Activated T-cell treated with anti-CD3 and anti-CD28 coated beads for 4 hours (primary cell): ENCODE measurements around the gene ZMIZ1.

Experiments used
- DNase-seq: peaks from one replicate; pipeline ENCODE4 v3.0.0-alpha.2; 2020

ZMIZ1 gene

DNA sequence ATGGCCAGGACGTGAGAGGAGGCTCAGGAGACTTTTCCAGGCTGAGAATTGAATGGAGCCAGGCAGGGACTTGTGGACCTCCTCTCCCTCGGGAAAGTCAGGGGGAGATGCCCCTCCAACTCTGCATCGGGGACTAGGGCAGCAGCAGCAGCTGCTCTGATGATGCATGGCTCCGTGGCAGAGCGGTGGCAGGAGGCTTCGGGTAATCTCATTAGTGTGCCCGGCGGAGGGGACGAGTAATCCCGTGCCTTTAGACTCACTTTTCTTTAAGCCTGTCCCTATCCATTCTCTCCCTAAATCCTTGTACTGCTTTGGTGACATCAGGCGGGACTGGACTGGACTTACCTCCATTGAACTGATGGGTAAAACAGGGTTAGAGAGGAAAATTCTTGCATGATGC, 75.1 kb downstream of the ZMIZ1 start:
- no peak for DNase-seq

DNA sequence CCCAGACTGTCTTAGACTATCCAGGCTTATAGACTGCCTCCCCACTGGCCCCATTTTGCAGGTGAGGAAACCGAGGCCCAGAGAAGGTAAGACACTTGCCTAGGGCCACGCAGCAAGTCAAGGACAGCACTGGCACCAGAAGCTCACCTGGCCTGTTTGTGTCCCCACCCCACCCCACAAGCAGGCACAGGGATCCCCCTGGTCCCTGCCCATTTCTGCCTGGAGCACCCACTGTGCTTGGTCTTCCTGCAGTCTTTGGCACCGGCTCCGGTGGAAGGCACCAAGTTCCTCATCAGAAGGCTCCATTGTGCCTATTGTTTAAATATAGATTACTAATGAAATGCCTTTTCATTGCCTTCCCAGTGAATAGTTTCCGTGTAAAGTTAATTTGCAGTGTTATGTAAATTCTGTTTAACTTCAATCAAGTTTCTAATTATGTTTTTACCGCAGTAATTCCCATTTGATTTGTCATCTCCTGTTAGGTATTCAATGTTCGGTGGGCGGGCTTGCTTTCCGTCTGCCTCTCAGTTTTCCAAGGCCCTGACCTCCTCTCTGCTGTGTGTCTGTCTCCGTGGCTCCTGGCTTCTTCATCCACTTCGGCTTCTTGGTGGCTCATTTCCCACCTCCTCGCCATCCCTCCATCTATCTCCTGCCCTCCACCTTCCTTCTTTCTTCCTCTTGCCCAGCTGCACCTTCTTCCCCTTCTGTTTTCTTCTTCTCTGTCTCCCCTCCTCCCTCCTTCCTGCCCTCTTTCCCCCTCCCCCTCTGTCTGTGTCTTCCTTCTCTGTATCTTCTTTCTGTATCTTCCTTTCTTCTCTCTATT, 75.8 kb downstream of the ZMIZ1 start:
- no peak for DNase-seq

DNA sequence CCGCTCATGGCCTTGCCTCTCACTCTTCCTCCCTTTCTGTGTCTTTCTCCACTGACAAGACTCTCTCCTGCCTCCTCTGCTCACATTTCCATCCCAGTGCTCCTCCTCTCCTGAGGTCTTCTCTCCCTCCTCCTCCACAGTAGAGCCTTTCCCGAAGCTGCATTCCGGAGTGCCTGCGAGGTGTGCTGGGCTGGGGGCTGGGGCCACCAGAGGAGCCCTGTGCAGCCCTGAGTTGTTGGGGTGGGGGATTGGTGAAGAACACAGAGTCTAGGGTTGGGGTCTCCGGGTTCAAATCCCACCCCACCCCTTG, 76.4 kb downstream of the ZMIZ1 start:
- DNase-seq, result no peak

DNA sequence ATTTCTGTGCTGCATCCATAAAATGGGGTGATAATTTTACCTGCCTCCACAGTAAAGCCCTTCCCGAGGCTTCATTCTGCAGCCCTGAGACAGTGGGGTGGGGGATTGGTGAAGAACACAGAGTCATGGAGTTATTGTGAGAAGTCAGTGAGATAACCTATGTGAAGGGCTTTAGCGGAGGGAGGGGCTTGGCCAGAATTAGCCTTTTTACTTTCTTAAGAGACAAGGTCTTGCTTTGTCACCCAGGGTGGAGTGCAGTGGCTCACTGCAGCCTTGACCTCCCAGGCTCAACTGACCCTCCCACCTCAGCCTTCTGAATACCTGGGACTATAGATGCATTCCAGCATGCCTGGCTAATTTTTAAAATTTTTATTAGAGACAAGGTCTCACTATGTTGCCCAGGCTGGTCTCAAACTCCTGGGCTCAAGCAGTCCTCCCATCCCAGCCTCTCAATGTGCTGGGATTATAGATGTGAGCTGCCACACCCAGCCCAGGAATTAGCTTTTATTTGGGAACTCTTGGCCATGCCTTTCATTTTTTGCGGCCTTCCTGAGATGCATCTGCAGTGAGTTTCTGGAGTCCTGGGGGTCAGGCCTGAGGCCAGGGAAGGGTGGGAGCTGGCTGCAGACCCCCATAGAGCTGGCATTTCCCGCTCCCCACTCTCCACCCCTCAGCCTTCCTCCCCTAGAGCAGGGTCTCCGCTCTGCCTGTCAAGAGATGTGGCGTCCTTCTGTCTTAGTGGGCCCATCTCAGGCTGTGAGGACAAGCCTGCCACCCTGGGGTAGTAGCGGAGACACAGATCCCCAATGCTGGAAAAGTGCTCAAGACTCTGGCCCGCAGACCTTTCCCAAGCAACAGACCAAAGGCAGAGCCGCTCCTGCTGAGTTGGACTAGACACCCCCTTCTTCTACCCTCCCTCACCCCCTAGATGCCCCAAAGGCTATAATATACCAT, 77.0 kb downstream of the ZMIZ1 start:
- DNase-seq, result no peak

DNA sequence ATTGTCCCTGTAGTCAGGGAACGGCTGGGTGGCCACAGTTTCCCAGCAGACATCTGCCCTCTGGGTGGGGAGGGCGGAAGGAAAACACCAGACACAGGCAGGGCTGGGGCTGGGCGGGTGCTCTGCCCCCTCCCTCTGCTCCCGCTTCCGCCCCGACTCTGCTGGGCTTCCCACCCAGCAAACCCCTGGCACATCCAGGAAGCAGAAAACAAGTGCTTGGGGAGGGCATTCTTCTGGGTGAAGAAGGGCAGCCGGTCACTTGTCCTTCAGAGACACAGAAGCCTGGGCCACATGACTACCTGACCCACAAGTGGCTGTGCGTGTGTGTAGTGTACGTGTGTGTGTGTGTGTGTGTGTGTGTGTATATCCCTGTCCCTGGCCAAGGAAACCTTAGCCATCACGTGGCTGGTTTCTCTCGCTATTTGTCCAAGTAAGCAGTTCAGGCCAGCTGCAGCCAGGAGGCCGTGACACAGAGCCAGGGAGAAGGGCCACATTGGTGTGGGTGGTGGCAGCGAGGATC, 77.9 kb downstream of the ZMIZ1 start:
- no peak for DNase-seq

DNA sequence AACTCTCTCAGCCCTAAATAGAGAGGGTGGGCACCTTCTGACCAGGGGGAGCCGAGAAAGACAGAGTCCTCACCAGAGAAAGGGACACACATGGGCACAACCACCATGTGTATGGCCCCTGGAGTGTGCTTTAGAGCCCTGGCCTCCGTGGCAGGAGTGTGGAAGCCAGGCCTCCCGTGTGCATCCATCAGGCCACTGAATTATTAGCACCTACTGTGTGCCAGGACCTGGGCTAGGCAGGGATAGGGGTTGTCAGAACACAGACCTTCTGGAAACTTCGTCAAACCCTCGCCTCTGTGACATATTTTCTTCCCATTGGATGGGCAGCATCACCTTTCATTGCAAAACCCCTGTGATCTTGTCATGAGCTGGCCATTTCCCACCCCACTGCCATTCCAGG, 78.5 kb downstream of the ZMIZ1 start:
- DNase-seq, result no peak

DNA sequence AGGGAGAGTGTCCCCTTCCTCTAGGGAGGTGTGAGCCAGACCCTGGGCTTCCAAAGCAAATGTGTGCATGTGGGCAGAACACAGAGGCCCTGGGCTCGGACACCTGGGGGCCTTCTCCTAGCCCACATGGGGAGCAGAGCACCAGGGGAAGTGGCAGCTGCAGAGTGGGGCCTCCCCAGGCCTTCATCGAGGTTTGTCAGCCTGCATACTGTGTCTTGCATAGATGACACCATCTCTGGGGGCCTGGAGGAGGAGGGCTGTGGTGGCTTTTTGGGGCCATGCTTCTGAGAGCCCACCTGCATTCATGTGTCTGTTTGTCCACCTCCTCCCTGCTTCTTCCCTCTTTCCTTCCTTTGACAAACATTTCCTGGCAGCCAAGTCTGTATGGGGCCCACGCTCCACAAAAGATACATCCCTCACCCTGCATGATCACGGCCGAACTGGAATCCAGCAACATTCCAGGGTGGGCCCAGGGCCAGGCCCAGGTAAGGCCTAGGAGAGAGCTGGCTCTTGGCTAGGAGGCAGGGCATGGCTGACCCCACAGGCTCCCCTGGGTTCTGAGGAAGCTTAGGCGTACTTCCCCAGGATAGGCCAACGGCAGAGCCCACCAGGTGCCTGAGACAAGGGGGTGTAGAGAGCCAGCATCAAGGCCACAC, 79.2 kb downstream of the ZMIZ1 start:
- DNase-seq, result no peak

DNA sequence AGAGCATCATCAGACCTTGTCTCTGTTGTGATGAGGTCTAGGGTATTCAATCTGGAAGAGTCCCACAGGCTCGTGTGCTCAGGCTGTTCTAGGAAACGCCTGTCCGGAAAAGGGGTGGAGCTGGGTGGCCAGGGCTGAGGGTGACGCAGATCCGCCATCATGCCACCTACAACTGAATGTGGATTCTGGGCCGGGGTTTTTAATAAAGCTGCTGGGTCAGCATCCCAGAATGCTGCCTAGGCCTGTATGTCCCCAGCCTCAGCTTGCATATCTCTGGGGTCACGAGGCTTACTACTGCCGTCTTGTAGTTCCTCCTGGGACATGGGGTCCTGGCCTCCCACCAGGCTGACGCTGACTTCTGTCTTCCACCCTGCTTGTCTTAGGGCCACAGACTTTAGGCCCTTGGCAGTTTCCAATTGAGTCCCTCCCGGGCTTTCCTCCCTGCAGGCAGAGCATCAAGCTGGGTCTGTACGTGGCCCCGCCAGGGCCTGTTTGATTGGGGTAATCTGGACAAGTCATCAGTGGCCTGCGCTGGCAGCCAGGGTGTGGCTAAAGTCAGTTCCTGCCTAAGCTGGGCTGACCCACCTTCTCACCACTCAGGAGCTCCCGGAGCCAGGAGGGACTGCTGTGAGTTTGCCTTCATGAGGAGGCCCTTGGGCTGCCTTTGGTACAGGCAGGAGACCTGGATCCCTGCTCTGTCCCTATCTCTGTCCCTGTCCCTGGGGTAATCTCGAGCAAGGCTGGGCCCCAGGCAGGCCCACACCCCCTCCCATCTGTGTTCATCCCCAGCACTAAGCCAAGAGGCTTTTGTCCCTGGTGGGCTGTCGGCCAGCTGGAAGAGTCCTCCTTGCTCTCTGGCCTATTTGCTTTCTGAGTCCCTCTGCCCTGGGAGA, 79.9 kb downstream of the ZMIZ1 start:
- no peak for DNase-seq

DNA sequence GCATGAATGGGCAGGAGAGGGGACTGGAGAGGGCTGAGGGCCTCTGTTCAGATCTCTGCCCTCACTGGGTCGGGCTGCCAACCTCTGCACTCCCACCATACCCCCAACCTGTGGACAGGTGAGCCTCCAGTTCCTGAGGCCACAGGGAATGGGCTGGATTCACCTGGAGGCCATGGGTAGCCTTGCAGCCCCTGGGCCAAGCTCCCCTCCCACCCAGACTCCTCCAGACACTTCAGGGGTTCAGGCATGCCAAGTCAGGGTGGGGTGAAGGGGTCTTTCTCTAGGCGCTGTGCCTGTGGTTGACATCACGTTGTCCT, 80.5 kb downstream of the ZMIZ1 start:
- DNase-seq, result no peak

DNA sequence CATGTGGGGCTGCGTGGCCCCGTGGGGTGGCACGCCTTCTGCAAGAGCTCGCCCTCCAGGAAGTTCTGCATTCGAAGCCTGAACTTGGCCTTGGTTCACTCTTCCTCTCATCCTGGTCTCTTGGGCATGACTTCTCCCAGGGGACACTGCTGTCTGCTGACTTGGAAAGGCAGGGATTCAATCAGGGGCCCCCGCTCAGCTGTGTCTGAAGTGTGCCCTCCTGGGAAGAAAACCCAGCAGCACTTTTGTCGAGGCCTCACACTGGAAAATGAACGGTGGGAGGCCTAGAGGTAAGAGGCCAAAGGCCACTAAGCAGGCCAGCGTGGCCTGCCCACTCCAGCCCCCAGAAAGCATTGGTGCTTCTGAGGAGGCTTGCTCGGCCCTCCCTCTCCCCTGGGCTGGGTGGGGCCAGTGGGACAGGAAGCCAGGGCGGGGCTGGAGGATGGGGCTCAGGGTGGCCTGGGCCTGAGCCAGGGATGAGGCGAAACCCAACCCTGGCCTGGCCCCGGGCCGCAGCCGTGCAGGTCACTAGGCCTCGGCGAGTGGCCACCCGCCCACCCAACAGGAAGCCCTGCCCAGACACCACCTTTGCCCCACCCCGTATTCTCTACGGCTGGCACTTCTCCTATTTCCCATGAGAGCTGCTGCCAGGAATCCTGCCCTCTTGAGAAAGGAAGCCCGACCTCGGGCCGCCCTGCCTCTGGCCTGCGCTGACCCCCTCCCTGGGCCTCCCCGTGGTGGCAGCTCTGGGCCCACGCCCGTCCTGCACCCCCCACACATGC, 81.1 kb downstream of the ZMIZ1 start:
- DNase-seq, result no peak

DNA sequence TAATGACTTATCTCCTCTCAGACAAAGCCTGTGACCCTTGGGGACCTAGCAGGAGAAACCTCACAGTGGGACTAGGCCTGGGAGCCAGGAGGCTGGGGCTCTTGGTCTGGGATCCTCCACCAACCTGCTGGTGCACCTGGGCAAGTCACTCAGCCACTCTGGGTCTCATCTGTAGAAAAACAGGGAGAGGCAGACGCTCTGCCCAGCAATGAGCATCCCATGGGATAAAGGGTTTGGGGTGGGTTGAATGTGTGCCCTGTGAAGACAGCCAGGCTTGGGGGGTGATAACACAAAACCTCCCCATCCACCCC, 81.6 kb downstream of the ZMIZ1 start:
- DNase-seq, result no peak

DNA sequence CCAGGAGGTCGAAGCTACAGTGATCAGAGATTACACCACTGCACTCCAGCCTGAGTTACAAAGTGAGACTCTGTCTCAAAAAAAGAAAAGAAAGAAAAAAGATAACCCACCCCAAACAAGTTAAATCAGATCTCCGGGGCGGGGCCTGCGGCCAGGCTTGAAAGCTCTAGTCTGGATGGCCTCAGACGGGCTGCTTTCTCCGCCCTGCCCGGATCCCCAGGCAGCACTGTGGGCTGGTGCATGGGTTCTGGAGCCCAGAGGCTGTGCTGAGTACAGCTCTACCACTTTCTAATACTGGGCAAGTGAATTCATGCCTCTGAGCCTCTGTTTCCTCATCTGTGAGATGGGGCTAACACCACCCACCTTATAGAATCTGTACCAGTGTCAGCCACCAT, 83.7 kb downstream of the ZMIZ1 start:
- DNase-seq, result no peak

DNA sequence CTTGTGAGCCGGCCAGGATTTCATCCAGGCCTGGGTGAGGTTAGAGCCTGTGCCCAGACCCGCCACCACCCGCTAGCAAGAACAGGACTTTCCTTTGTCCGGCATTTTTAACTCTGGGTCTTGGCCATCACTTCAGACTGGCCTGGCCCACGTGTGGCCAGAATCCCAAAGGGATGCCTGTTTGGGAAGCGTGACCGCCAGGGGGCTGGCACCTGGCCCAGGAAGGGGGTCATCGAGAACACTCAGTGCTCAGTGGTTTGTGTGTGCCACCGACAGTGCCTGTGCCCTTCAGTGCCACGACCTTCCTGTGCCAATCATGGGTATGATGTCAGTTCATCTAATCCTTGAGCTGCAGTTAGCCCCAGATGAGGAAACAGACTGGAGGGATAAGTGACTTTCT, 85.0 kb downstream of the ZMIZ1 start:
- DNase-seq, result no peak

DNA sequence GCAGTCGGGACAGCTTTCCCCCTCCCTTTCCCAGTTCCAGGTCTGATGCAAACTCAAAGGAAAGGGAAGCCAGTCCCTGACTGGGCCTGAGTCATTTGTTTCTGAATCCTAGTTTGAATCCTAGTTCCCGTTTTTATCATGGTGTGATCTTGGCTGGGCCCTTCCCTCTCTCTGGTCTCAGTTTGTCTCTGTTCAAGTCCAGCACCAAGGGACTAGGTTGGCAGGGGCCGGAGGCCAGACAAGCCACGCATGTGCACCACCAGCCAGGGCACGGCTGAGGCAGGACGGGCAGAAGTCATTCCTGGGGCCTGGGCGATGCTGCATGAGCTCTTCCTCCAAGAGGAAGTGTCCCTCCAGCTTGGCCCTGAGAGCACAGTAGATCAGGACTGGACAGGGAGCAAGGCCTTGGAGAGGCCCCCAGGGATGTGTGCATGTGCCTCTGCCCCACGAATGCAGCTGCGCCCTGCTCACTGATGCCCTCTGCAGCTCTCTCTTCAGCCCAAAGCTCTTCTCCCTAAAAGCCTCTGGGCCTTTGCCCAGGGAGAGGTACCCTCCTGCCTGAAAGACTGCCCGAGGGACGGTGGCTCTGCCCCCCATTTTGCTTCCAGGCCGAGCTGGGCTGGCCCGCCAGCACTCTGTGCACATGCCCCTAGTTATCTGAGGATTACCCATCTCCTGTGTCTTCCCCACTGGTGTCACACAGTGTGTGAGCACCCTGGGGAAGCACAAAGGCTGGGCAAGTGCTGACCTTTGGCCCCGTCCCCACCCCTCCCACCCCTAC, 86.7 kb downstream of the ZMIZ1 start:
- DNase-seq, result no peak

DNA sequence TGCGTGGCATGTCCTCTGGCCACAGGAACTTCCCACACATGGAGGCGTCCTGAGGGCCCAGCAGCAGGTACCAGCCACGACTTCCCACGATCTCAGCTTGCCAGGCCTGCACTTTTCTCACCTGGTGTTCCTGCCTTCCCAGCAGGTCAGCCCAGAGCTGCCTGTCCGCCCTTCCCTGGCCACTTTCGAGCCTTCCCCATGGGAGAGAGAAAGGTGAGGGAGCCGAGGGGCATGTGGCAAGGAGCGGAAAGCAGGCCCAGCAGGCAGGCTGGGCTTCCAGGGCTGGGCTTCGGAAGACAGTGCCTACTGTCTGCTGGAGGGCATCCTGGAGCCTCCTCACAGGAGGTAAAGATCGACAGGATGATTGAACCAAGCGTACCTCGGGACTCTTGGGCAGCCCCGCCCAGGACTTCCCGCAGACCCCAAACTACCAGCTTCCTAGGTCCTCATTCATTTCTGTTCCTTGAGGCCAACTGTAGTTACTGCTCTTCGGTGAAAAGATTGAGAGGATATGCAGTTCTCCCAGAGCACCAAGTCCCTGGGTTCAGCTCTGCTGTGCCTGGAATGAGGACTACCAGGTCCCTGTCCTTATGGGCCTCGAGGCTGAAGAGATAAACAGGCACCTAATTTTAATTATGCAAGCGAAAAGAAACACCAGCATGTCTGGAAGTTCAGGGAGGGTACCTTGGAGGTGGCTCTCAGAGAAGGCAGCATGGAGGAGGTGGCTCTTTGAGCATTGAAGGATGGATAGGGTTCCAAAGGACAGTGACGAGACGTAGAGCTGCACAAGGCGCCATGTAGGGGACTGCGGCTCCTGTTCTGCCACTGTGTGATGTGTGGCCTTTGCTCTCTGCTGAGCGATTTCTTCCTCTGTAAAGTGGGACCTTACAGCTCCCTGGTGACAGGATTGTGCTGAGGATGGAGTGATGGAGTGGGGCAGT, 87.8 kb downstream of the ZMIZ1 start:
- no peak for DNase-seq

DNA sequence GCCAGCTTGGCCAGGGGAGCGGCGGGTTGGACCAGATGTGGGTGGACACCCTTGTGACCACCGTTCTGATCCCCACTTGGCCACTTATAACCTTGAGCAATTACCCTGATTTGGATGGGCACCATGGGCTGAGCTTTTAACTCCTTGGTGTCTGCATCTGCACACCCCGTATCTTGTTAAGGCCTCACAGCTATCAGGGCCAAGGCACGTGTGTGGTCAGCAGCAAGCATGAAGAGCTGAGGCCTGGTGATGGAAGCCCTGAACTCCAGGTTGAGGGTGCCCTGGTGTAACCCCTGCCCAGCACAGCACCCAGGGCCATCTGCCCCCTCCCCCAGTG, 89.2 kb downstream of the ZMIZ1 start:
- DNase-seq, result no peak

DNA sequence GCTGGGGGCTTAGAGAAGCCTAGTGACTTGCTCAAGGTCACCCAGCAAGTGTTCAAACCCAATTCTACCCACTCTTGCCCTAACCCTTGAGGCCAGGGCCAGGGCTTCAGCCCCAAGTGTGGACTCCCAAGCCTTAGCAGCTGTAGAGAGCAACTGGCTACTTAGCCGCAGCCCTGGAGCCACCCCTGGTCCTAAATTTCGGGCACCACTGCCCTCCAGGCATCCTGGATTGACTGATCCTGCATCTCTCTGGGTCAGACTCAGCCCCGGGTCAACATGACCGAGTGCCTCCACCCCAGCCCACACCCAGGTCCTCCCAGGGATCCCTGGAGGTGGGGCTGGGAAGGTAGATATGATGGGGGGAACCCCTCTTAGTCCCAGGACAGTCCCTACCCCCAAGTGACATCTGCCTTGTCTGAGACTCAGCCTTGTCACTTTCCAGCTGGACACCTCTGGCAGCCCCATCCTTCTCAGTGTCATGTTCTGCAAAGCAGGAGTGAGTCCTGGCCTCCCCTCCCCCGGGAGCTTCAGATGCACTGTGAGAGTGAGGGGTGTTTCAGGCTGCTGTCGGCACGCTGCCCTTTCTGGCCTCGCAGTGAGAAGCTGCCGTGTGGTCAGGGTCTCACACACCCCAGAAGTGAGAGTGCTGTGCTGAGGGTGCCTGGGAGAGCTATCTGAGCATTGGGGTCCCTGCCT, 89.8 kb downstream of the ZMIZ1 start:
- no peak for DNase-seq

DNA sequence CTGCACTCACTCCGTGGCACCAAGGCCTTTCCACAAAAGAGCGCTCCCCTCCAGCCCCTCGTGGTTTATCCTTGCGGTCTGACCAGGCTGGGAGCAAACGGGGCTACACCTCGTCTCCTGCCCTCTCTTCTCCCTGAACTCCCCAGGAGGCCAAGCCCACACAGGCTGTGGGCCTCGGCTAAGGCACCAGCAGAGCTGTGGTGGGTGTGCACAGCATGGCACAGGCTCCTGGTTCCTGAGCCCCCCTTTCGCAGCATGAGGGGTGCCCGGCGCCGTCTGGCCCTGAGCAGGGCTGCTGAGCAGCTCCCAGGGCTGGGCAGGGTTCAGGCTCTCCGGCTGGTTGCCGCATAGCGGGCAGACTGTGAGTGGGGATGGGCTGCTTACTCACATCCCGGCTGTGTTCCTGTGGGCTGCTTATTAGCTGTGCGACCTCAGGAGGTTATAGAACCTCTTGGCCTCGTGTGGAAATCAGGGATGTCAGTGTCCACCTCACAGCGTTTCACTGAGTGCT, 90.4 kb downstream of the ZMIZ1 start:
- no peak for DNase-seq

DNA sequence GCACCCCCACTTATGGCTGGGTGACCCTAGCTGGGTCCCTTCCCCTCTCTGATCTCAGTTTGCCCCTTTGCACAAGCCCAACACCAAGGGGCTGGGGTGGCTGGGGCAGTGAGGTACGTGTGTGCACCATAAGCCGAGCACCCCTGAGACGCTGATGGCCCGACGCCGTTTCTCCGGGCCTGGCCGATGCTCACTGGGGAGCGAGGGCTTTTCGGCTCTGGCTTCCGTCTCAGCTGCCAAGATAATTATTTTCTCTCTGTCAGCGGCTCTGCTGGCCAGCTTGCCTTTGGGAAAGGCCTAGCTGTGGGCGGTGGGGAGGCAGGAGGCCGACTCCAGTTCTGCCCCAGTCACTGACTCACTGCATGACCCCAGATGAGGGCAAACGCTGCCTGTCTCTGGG, 91.0 kb downstream of the ZMIZ1 start:
- no peak for DNase-seq
